ENCODE data around the gene GNB3. TPM values are rescaled to one million over a fixed set of nuclear protein-coding genes. Genes with fewer than 3 reads are reported as not detected.
"Not testable (repeated sequence)": the region's sequence is repeated elsewhere in the genome, so short reads cannot be mapped to it uniquely, and the experiment has no call there.

The GNB3 gene
- total RNA-seq, 1 donor from 2014 or later, result 4.2 TPM

- DNase-seq (ENCODE audit: low read depth), result no peak
- TF ChIP-seq CTCF (conservative IDR thresholded peaks at IDR 0.05; ENCODE audit: low read depth, low read length), result no peak
- no peak overlapping the region for H3K4me3 ChIP-seq (ENCODE audit: low read depth, low read length)
These were observed 43.8 kb downstream of the GNB3 start for GRCh38 chr12:6884539-6884938.

GRCh38 chr12:6886206-6886999 is 45.7 kb downstream of the GNB3 start:
- DNase-seq (ENCODE audit: low read depth); H3K4me3 ChIP-seq (ENCODE audit: low read depth, low read length): not testable (repeated sequence)

GRCh38 chr12:6887460-6887859 is 46.7 kb downstream of the GNB3 start:
- DNase-seq (ENCODE audit: low read depth), result no peak
- H3K4me3 ChIP-seq (ENCODE audit: low read depth, low read length), result no peak overlapping the region
- TF ChIP-seq CTCF (conservative IDR thresholded peaks at IDR 0.05; ENCODE audit: low read depth, low read length), result no peak

GRCh38 chr12:6888360-6888759 is 47.6 kb downstream of the GNB3 start:
- no peak for TF ChIP-seq CTCF (conservative IDR thresholded peaks at IDR 0.05; ENCODE audit: low read depth, low read length)
- no peak for DNase-seq (ENCODE audit: low read depth)
- no peak overlapping the region for H3K4me3 ChIP-seq (ENCODE audit: low read depth, low read length)

GRCh38 chr12:6888794-6889193 is 48.1 kb downstream of the GNB3 start:
- DNase-seq (ENCODE audit: low read depth); H3K4me3 ChIP-seq (ENCODE audit: low read depth, low read length): not testable (repeated sequence)

- H3K4me3 ChIP-seq (ENCODE audit: low read depth, low read length); DNase-seq (ENCODE audit: low read depth): not testable (repeated sequence)
These were observed 49.2 kb downstream of the GNB3 start for GRCh38 chr12:6889775-6890573.

GRCh38 chr12:6890789-6891645 is 50.3 kb downstream of the GNB3 start:
- TF ChIP-seq CTCF (conservative IDR thresholded peaks at IDR 0.05; ENCODE audit: low read depth, low read length), result peak; percentile 75
- H3K4me3 ChIP-seq (ENCODE audit: low read depth, low read length), result peak overlapping the region; percentile 57
- DNase-seq (ENCODE audit: low read depth), result no peak

GRCh38 chr12:6891646-6892001 is 50.9 kb downstream of the GNB3 start:
- no peak for TF ChIP-seq CTCF (conservative IDR thresholded peaks at IDR 0.05; ENCODE audit: low read depth, low read length)
- DNase-seq (ENCODE audit: low read depth), result no peak
- peak overlapping the region; percentile 57 for H3K4me3 ChIP-seq (ENCODE audit: low read depth, low read length)

- H3K4me3 ChIP-seq (ENCODE audit: low read depth, low read length); DNase-seq (ENCODE audit: low read depth): not testable (repeated sequence)
These were observed 52.0 kb downstream of the GNB3 start for GRCh38 chr12:6892683-6893082.

Data from epithelial cell of proximal tubule (primary cell).